Uterus (tissue), 4 donors: ENCODE measurements around the gene PERM1. TPM values are rescaled to one million over a fixed set of nuclear protein-coding genes. Genes with fewer than 3 reads are reported as not detected.

Experiments used
- DNase-seq, 2 donors: peaks; one replicate each; pipeline ENCODE4 v3.0.0-alpha.2; 2019 to 2020
- H3K27ac ChIP-seq, 2 donors: fragments of 200-600 bp; sonication (generic); 1 replicate in 1 of 2; 2 replicates in 1 of 2; pipeline ENCODE4 v1.5.1; 2016 to 2018
- H3K27me3 ChIP-seq, 2 donors: fragments of 200-600 bp; sonication (generic); one replicate each; pipeline ENCODE4 v1.5.1; 2018 to 2019; ENCODE audit warnings: control low read depth in 1 of 2
- H3K36me3 ChIP-seq, 2 donors: fragments of 200-600 bp; sonication (generic); one replicate each; pipeline ENCODE4 v1.5.1; 2019; ENCODE audit warnings: control low read depth in 1 of 2
- H3K4me1 ChIP-seq, 2 donors: fragments of 200-600 bp; sonication (generic); one replicate each; pipeline ENCODE4 v1.5.1; 2018 to 2019; ENCODE audit warnings: control low read depth in 1 of 2
- H3K4me3 ChIP-seq, 2 donors: fragments of 200-600 bp; sonication (generic); 1 replicate in 1 of 2; 2 replicates in 1 of 2; pipeline ENCODE4 v1.5.1; 2018 to 2019; ENCODE audit warnings: mild to moderate bottlenecking in 1 of 2
- H3K9me3 ChIP-seq, 2 donors: fragments of 200-600 bp; sonication (generic); one replicate each; pipeline ENCODE4 v1.5.1; 2019; ENCODE audit warnings: control low read depth in 1 of 2
- POLR2A ChIP-seq, 2 donors: fragments of 450-650 bp; IDR thresholded peaks; one replicate each; pipeline ENCODE4 v1.6.1; 2016; ENCODE audit warnings: antibody characterized with exemption in 2 of 2, mild to moderate bottlenecking in 1 of 2, moderate library complexity in 1 of 2
- intact Hi-C: fragments of 100-400 bp; cut with DNase I; formaldehyde crosslinking; loops from one replicate; pipeline ENCODE4 v1.15.1; 2023; ENCODE audit warnings: low total_unique reads
- total RNA-seq, 4 donors: library from RNA; depleted of rRNA in 3 of 4; stranded (reverse); fragments of >200 nt in 3 of 4; gene quantifications; one replicate each; pipeline versions ENCODE4 v1.1.0 to v1.2.4, GENCODE V29; 2014 to 2023
- TF ChIP-seq, protein P1 (sequence below), 4 experiments: fragments of 200-600 bp in 2 of 4; fragments of 450-650 bp in 2 of 4; sonication (generic) in 2 of 4; IDR thresholded peaks; one replicate each; pipeline ENCODE4 v1.5.1; 2016 to 2019; ENCODE audit warnings: antibody characterized with exemption in 4 of 4, mild to moderate bottlenecking in 2 of 4, moderate library complexity in 1 of 4
- donor health status: DM: yes; HTN: yes; CAD: no.

The PERM1 gene
- total RNA-seq, 4 donors from 2014 or later, result 2.3 TPM; not detected in 3

DNA sequence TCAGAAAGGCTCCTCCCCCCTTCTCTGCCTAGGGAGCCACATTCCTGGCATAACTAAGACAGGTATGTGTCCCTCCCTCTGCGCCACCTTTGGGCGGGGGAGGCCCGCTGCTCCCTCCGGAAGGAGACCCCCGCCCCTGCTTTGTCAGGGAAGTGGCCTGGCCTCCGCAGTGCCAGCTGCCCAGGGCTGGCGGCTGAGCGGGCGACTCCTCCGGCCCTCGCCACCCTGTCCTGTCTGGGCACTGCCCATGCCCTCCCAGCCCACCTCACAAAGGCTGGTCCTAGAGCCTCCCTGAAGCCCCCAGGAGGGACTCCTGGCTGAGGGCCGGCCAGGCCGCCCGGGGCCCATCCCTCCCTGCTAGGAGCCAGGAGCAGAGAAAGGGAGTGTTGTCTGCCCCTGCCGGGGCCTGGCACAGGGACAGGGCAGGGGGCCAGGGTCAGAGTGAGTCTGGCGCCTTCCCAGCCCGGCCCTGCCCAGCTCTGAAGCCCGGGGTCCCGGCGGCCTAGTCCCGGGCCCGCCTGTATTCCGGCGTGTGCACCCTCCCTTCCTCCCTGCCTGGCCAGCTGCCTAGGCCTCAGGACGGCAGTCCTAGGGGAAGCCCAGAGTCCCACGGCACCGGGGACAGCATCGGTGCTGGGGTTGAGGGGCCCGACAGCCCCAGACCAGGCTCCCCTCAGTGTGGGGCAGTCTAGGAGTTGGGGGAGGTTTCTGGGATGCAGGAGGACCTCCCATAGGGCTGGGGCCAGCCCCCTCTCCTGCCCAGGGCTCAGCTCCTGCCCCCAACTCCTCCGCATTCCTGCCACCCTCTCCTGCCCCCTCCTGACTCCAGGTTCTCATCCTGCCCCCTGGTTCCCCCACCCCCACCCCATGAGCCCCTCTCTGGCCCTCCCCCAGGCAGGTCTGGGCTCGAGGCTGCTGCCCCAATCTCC, 43.1 kb upstream of the PERM1 start:
- peaks cover 0 to 18% of the 10 kb centered on the region in 2 donors for H3K4me1 ChIP-seq
- no peak for DNase-seq
- no peaks in the 10 kb centered on the region for H3K36me3 ChIP-seq
- peak overlapping the region; percentile 5 to 34 for H3K27ac ChIP-seq
- H3K9me3 ChIP-seq, result no peaks in the 10 kb centered on the region
- intact Hi-C loops, result no loop called here
- H3K27me3 ChIP-seq, result no peaks in the 10 kb centered on the region
- no peak overlapping the region for H3K4me3 ChIP-seq
- TF ChIP-seq POLR2A (IDR thresholded peaks at IDR 0.05), result no peak
- TF ChIP-seq, protein P1, sequence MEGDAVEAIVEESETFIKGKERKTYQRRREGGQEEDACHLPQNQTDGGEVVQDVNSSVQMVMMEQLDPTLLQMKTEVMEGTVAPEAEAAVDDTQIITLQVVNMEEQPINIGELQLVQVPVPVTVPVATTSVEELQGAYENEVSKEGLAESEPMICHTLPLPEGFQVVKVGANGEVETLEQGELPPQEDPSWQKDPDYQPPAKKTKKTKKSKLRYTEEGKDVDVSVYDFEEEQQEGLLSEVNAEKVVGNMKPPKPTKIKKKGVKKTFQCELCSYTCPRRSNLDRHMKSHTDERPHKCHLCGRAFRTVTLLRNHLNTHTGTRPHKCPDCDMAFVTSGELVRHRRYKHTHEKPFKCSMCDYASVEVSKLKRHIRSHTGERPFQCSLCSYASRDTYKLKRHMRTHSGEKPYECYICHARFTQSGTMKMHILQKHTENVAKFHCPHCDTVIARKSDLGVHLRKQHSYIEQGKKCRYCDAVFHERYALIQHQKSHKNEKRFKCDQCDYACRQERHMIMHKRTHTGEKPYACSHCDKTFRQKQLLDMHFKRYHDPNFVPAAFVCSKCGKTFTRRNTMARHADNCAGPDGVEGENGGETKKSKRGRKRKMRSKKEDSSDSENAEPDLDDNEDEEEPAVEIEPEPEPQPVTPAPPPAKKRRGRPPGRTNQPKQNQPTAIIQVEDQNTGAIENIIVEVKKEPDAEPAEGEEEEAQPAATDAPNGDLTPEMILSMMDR (IDR thresholded peaks at IDR 0.05), result no peak

DNA sequence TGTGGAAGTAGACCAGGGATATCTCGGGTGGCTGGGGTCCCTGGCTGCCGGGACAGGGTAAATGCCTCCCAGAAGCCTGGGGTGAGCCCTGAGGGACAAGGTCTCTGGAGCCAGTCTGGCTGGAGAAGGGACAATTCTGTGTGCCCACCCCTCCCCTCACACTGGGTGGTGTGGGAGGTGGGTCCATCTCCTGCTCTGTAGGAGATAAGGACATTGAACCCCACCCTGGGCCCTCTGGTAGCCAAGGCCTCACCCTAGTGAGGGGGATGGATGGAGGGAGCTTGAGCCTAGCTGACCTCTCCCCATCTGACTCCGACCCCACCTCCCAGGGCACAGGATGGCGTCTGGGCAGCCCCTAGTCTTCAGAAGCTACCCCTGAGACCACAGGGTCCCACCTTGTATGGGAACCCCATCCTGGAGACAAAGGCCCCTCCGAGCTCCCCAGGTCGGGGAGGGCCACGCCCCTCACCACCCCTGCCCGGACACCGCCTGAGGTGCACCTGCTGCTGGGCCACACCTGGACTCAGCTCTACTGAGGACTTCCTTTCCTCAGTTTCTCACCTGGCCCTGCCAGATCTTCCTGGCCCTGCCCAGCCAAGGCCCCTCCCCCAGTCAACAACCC, 42.4 kb upstream of the PERM1 start:
- Histone ChIP-seq H3K4me3 (no peak overlapping the region), H3K27me3 (no peaks in the 10 kb centered on the region), H3K36me3 (no peaks in the 10 kb centered on the region), H3K9me3 (no peaks in the 10 kb centered on the region), H3K27ac (peak overlapping the region; percentile 5 to 34), H3K4me1 (peaks cover 0 to 19% of the 10 kb centered on the region in 2 donors)
- DNase-seq, result no peak
- TF ChIP-seq POLR2A (IDR thresholded peaks at IDR 0.05), result no peak
- TF ChIP-seq, protein P1 (IDR thresholded peaks at IDR 0.05), result no peak
- intact Hi-C loops, result no loop called here

GRCh38 chr1:1023700-1024099, 41.8 kb upstream of the PERM1 start:
- Histone ChIP-seq H3K36me3 (no peaks in the 10 kb centered on the region), H3K27ac (no peak overlapping the region)
- TF ChIP-seq, protein P1 (IDR thresholded peaks at IDR 0.05), result no peak
- no peak for TF ChIP-seq POLR2A (IDR thresholded peaks at IDR 0.05)

DNA sequence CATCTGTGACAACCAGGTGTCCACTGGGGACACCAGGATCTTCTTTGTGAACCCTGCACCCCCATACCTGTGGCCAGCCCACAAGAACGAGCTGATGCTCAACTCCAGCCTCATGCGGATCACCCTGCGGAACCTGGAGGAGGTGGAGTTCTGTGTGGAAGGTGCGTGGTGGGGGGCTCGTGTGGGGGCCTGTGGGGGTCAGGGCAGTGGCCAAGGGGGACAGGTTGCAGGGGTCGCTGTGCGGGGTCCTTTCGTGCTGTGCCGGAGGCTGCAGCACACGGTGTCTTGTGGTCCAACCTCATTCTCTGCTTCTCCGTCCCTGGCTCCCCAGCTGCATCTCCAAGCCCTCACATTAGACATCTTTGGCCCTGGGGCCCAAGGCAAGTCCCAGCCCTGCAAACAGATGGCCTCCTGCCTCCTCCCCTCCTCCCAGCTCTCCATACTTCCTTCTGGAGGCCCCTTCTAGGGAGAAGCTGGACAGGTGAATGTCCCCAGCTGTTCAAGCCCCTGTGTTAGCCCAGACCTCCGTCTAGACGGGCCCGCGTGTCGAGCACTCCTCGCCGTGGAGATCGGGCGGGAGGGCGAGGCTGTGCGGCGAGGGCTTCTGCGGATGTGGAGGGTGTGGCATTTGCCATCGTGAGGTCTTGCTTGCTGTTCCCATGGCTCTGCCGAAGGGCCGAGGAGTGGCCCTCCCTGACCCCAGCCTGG, 40.6 kb upstream of the PERM1 start:
- Histone ChIP-seq H3K4me1 (peaks cover 0 to 19% of the 10 kb centered on the region in 2 donors), H3K27me3 (no peaks in the 10 kb centered on the region), H3K36me3 (no peaks in the 10 kb centered on the region), H3K27ac (no peak overlapping the region), H3K4me3 (no peak overlapping the region), H3K9me3 (no peaks in the 10 kb centered on the region)
- DNase-seq, result no peak
- TF ChIP-seq, protein P1 (IDR thresholded peaks at IDR 0.05), result no peak
- no peak for TF ChIP-seq POLR2A (IDR thresholded peaks at IDR 0.05)
- intact Hi-C loops, result no loop called here

More at GRCh38 chr1:1023700-1024099, 41.8 kb upstream of the PERM1 start:
- H3K4me1 ChIP-seq, result peaks cover 0 to 19% of the 10 kb centered on the region in 2 donors
- no peaks in the 10 kb centered on the region for H3K27me3 ChIP-seq
- H3K4me3 ChIP-seq, result no peak overlapping the region
- H3K9me3 ChIP-seq, result no peaks in the 10 kb centered on the region
- intact Hi-C loops, result no loop called here
- no peak for DNase-seq
